HG02642 (cell line): ENCODE results near the gene PAK4.
"Not testable (repeated sequence)": the region's sequence is repeated elsewhere in the genome, so short reads cannot be mapped to it uniquely, and the experiment has no call there.

Experiments used
- ATAC-seq: cut with Tn5 transposase; IDR thresholded peaks from one replicate; pipeline ENCODE4 v1.9.1; 2021; ENCODE audit warnings: mild to moderate bottlenecking; ENCODE audit not compliant: unreplicated experiment, poor library complexity

The PAK4 gene

GRCh38 chr19:39128516-39129079, 3.0 kb downstream of the PAK4 start:
- ATAC-seq: no peak

- ATAC-seq: no peak
Measured at GRCh38 chr19:39129116-39129515, 3.5 kb downstream of the PAK4 start.

- ATAC-seq: no peak
Measured at GRCh38 chr19:39130337-39131254, 5.0 kb downstream of the PAK4 start.

- no peak for ATAC-seq
Measured at GRCh38 chr19:39131255-39131755, 5.7 kb downstream of the PAK4 start.

- no peak for ATAC-seq
Measured at GRCh38 chr19:39132344-39132969, 6.9 kb downstream of the PAK4 start.

- no peak for ATAC-seq
Measured at GRCh38 chr19:39133431-39134270, 8.1 kb downstream of the PAK4 start.

- ATAC-seq: no peak
Measured at GRCh38 chr19:39135701-39136100, 10.1 kb downstream of the PAK4 start.

- ATAC-seq: no peak
Measured at GRCh38 chr19:39136225-39136940, 10.8 kb downstream of the PAK4 start.

GRCh38 chr19:39137131-39137530, 11.5 kb downstream of the PAK4 start:
- no peak for ATAC-seq

GRCh38 chr19:39138221-39139211, 12.9 kb downstream of the PAK4 start:
- ATAC-seq: no peak

GRCh38 chr19:39139305-39139874, 13.8 kb downstream of the PAK4 start:
- no peak for ATAC-seq

GRCh38 chr19:39139971-39140453, 14.4 kb downstream of the PAK4 start:
- no peak for ATAC-seq

- ATAC-seq: no peak
Measured at GRCh38 chr19:39140594-39140993, 15.0 kb downstream of the PAK4 start.

GRCh38 chr19:39141929-39142328, 16.3 kb downstream of the PAK4 start:
- ATAC-seq: no peak

- no peak for ATAC-seq
Measured at GRCh38 chr19:39142630-39143029, 17.0 kb downstream of the PAK4 start.

- not testable (repeated sequence) for ATAC-seq
Measured at GRCh38 chr19:39143757-39144289, 18.2 kb downstream of the PAK4 start.

- ATAC-seq: no peak
Measured at GRCh38 chr19:39144290-39145071, 18.9 kb downstream of the PAK4 start.
